22Rv1 (cell line): ENCODE results near the gene OPN1LW.
"Not testable (repeated sequence)": the region's sequence is repeated elsewhere in the genome, so short reads cannot be mapped to it uniquely, and the experiment has no call there.

Experiments used
- ZFX ChIP-seq: fragments of 450-650 bp; IDR thresholded peaks from 2 replicates; pipeline ENCODE4 v1.6.1; 2017; ENCODE audit warnings: antibody characterized with exemption, borderline replicate concordance
- TF ChIP-seq, protein P1 (sequence below): fragments of 450-650 bp; IDR thresholded peaks from 2 replicates; pipeline ENCODE4 v1.5.1; 2017; ENCODE audit warnings: mild to moderate bottlenecking

DNA sequence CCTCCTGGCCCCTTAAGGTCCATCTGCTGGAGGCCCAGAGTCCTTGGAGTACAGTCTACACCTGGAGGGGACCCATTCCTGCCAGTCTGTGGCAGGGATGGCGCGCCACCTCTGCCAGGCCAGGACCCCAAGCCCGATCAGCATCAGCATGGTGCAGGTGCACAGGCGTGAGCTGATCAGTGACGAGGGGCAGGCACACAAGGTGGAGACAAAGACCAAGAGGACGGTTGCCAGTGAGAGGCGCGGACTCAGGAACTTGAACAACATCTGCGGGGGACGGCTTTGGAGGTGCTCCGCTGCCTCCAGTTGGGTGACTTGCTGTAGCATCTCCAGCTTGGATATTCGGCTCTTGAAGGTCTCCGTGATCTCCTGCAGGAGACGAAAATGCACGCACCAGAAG, 15.3 kb downstream of the OPN1LW start:
- TF ChIP-seq, protein P1, sequence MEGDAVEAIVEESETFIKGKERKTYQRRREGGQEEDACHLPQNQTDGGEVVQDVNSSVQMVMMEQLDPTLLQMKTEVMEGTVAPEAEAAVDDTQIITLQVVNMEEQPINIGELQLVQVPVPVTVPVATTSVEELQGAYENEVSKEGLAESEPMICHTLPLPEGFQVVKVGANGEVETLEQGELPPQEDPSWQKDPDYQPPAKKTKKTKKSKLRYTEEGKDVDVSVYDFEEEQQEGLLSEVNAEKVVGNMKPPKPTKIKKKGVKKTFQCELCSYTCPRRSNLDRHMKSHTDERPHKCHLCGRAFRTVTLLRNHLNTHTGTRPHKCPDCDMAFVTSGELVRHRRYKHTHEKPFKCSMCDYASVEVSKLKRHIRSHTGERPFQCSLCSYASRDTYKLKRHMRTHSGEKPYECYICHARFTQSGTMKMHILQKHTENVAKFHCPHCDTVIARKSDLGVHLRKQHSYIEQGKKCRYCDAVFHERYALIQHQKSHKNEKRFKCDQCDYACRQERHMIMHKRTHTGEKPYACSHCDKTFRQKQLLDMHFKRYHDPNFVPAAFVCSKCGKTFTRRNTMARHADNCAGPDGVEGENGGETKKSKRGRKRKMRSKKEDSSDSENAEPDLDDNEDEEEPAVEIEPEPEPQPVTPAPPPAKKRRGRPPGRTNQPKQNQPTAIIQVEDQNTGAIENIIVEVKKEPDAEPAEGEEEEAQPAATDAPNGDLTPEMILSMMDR, result not testable (repeated sequence)
- not testable (repeated sequence) for TF ChIP-seq ZFX
